WTC11 (cell line): Measurements from ENCODE around the gene FETUB. TPM values are rescaled to one million over a fixed set of nuclear protein-coding genes. Genes with fewer than 3 reads are reported as not detected.

Experiments used
- ATAC-seq: fragments of 200-7000 bp; cut with Tn5 transposase; 2 replicates; pipeline ENCODE4 v1.10.0; 2021; ENCODE audit warnings: mild to moderate bottlenecking, moderate library complexity
- CTCF ChIA-PET: fragments of 300-600 bp; sonication (Branson Sonifier 250); formaldehyde crosslinking; loops from one replicate; lab custom pipeline; 2021; ENCODE audit warnings: antibody characterized with exemption; lab: Charles Lee
- POLR2A ChIA-PET: fragments of 350-600 bp; sonication (Branson Sonifier 250); formaldehyde crosslinking; loops from one replicate; lab custom pipeline; 2021; ENCODE audit warnings: antibody characterized with exemption; lab: Charles Lee
- DNase-seq: peaks from one replicate; pipeline ENCODE4 v3.0.0; 2021; ENCODE audit warnings: low spot score
- H3K27ac Mint-ChIP-seq: 2 replicates; pipeline ENCODE4 v1.8.0; 2021; ENCODE audit warnings: mixed read lengths
- H3K27me3 Mint-ChIP-seq: 2 replicates; pipeline ENCODE4 v1.8.0; 2021; ENCODE audit warnings: low read depth, mild to moderate bottlenecking, moderate library complexity, mixed read lengths
- H3K36me3 Mint-ChIP-seq: 2 replicates; pipeline ENCODE4 v1.8.0; 2021; ENCODE audit warnings: mixed read lengths
- H3K4me1 Mint-ChIP-seq: 2 replicates; pipeline ENCODE4 v1.8.0; 2022; ENCODE audit warnings: mixed read lengths
- H3K4me3 Mint-ChIP-seq: 2 replicates; pipeline ENCODE4 v1.8.0; 2021; ENCODE audit warnings: mild to moderate bottlenecking, moderate library complexity, mixed read lengths
- H3K9me3 Mint-ChIP-seq: 2 replicates; pipeline ENCODE4 v1.8.0; 2021; ENCODE audit warnings: mixed read lengths
- CBFB ChIP-seq: sonication (generic); formaldehyde crosslinking; IDR thresholded peaks from 2 replicates; pipeline ENCODE4 v1.8.1; 2022; ENCODE audit warnings: mild to moderate bottlenecking, low read depth, missing genetic modification reagents
- ELF4 ChIP-seq: sonication (generic); formaldehyde crosslinking; IDR thresholded peaks from 2 replicates; pipeline ENCODE4 v1.8.1; 2022; ENCODE audit warnings: low read depth, mild to moderate bottlenecking, moderate library complexity, missing genetic modification reagents
- FOXJ3 ChIP-seq: sonication (generic); formaldehyde crosslinking; IDR thresholded peaks from 2 replicates; pipeline ENCODE4 v1.9.0; 2021; ENCODE audit warnings: missing genetic modification reagents, mild to moderate bottlenecking, borderline replicate concordance
- GABPB1 ChIP-seq: sonication (generic); formaldehyde crosslinking; IDR thresholded peaks from 2 replicates; pipeline ENCODE4 v1.8.1; 2023; ENCODE audit warnings: mild to moderate bottlenecking, missing genetic modification reagents
- IRF2 ChIP-seq: sonication (generic); formaldehyde crosslinking; IDR thresholded peaks from 2 replicates; pipeline ENCODE4 v1.8.0; 2022; ENCODE audit warnings: low read depth, missing genetic modification reagents, borderline replicate concordance
- JAZF1 ChIP-seq: fragments of 250-450 bp; sonication (Bioruptor Pico); IDR thresholded peaks from 2 replicates; pipeline ENCODE4 v1.9.0; 2021; ENCODE audit warnings: moderate library complexity, mild to moderate bottlenecking, inconsistent platforms
- KAT7 ChIP-seq: sonication (generic); formaldehyde crosslinking; IDR thresholded peaks from 2 replicates; pipeline ENCODE4 v1.8.1; 2023; ENCODE audit warnings: missing genetic modification reagents, mild to moderate bottlenecking, borderline replicate concordance
- MXD4 ChIP-seq: fragments of 250-450 bp; sonication (Bioruptor Pico); IDR thresholded peaks from 2 replicates; pipeline ENCODE4 v1.8.0; 2021; ENCODE audit warnings: mild to moderate bottlenecking, moderate library complexity, borderline replicate concordance
- NFE2L1 ChIP-seq: sonication (generic); formaldehyde crosslinking; IDR thresholded peaks from 2 replicates; pipeline ENCODE4 v1.8.1; 2023; ENCODE audit warnings: missing genetic modification reagents
- OVOL2 ChIP-seq: fragments of 250-450 bp; sonication (Bioruptor Pico); IDR thresholded peaks from 2 replicates; pipeline ENCODE4 v1.9.0; 2021; ENCODE audit warnings: mild to moderate bottlenecking, borderline replicate concordance
- SMAD4 ChIP-seq: sonication (generic); formaldehyde crosslinking; IDR thresholded peaks from 2 replicates; pipeline ENCODE4 v1.8.0; 2022; ENCODE audit warnings: mild to moderate bottlenecking, missing genetic modification reagents
- ZNF317 ChIP-seq: sonication (generic); formaldehyde crosslinking; IDR thresholded peaks from 2 replicates; pipeline ENCODE4 v1.8.1; 2023; ENCODE audit warnings: low read depth, mild to moderate bottlenecking, moderate library complexity, missing genetic modification reagents, borderline replicate concordance
- ZNF396 ChIP-seq: fragments of 250-450 bp; sonication (Bioruptor Pico); IDR thresholded peaks from 2 replicates; pipeline ENCODE4 v1.8.0; 2021; ENCODE audit warnings: mild to moderate bottlenecking, moderate library complexity, borderline replicate concordance
- ZNF416 ChIP-seq: fragments of 250-450 bp; sonication (Bioruptor Pico); IDR thresholded peaks from 2 replicates; pipeline ENCODE4 v1.9.0; 2021; ENCODE audit warnings: mild to moderate bottlenecking, inconsistent platforms
- ZNF423 ChIP-seq: fragments of 250-450 bp; sonication (Bioruptor Pico); IDR thresholded peaks from 2 replicates; pipeline ENCODE4 v2.1.2; 2022; ENCODE audit warnings: mild to moderate bottlenecking, moderate library complexity
- total RNA-seq: library from RNA; stranded (reverse); gene quantifications from 3 replicates; pipeline ENCODE4 v1.2.3, GENCODE V29; 2021
- TF ChIP-seq, protein P1 (sequence below): sonication (generic); formaldehyde crosslinking; IDR thresholded peaks from 2 replicates; pipeline ENCODE4 v1.8.0; 2023; ENCODE audit warnings: missing genetic modification reagents
- TF ChIP-seq, protein P2 (sequence below): sonication (generic); formaldehyde crosslinking; IDR thresholded peaks from 2 replicates; pipeline ENCODE4 v1.8.0; 2022; ENCODE audit warnings: mild to moderate bottlenecking, missing genetic modification reagents
- TF ChIP-seq, protein P3 (sequence below): sonication (generic); formaldehyde crosslinking; conservative IDR thresholded peaks from 2 replicates; pipeline ENCODE4 v1.8.1; 2023; ENCODE audit warnings: mild to moderate bottlenecking, low read depth, missing genetic modification reagents, moderate library complexity
- TF ChIP-seq, protein P4 (sequence below): sonication (generic); formaldehyde crosslinking; conservative IDR thresholded peaks from 2 replicates; pipeline ENCODE4 v1.8.1; 2022; ENCODE audit warnings: mild to moderate bottlenecking, missing genetic modification reagents
- TF ChIP-seq, protein P5 (sequence below): sonication (generic); formaldehyde crosslinking; IDR thresholded peaks from 2 replicates; pipeline ENCODE4 v1.8.0; 2022; ENCODE audit warnings: mild to moderate bottlenecking, missing genetic modification reagents
- TF ChIP-seq, protein P6 (sequence below): fragments of 250-450 bp; sonication (Bioruptor Pico); IDR thresholded peaks from 2 replicates; pipeline ENCODE4 v1.9.0; 2021; ENCODE audit warnings: mild to moderate bottlenecking
- TF ChIP-seq, protein P7 (sequence below): fragments of 200-600 bp; IDR thresholded peaks from 2 replicates; pipeline ENCODE4 v1.8.0; 2022; ENCODE audit warnings: antibody characterized with exemption

Gene FETUB
- total RNA-seq, 1 experiment from 2014 or later = not detected

DNA sequence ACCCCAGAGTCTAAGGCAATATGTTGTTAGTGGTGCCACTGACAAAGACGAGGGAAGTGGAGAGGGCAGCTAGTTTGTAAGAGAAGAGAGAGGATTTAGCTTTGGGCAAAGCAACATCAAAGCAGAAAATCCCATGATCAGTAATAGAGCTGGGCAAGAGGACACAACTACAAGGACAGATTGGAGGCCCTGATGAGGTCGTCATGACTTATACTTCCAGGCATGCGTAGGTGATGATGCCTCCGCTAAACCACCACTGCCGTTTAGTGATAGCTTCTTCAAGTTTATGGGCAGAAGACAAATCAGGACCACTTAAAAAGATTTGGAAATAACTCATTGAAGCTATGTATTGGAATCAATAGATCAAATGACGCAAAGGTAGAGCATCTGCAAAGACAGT is 28.2 kb downstream of the FETUB start:
- Mint-ChIP-seq H3K4me1 (peaks cover 33% of the 10 kb centered on the region), H3K36me3 (no peaks in the 10 kb centered on the region), H3K4me3 (no peak overlapping the region), H3K9me3 (no peaks in the 10 kb centered on the region), H3K27ac (no peak overlapping the region), H3K27me3 (no peaks in the 10 kb centered on the region; the same call in 1 of the 2 replicates)
- ATAC-seq (no peak), DNase-seq (no peak)
- ChIA-PET CTCF (interaction anchor here (0.6 to 1.1 kb wide), 3 partner anchors 54 to 159 kb away, joined by 3 to 4 read pairs (median 3); no protein-coding TSS in a partner anchor), POLR2A (interaction anchor here (0.6 kb wide), 1 partner anchor 119 kb away, joined by 4 read pairs; no protein-coding TSS in a partner anchor)
- TF ChIP-seq ZNF317 (no peak), JAZF1 (no peak), KAT7 (CRISPR knock-in tag) (no peak), ELF4 (no peak), FOXJ3 (CRISPR knock-in tag) (no peak), IRF2 (CRISPR knock-in tag) (no peak)
- TF ChIP-seq, protein P1, sequence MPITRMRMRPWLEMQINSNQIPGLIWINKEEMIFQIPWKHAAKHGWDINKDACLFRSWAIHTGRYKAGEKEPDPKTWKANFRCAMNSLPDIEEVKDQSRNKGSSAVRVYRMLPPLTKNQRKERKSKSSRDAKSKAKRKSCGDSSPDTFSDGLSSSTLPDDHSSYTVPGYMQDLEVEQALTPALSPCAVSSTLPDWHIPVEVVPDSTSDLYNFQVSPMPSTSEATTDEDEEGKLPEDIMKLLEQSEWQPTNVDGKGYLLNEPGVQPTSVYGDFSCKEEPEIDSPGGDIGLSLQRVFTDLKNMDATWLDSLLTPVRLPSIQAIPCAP (CRISPR knock-in tag) = no peak
- TF ChIP-seq, protein P2, sequence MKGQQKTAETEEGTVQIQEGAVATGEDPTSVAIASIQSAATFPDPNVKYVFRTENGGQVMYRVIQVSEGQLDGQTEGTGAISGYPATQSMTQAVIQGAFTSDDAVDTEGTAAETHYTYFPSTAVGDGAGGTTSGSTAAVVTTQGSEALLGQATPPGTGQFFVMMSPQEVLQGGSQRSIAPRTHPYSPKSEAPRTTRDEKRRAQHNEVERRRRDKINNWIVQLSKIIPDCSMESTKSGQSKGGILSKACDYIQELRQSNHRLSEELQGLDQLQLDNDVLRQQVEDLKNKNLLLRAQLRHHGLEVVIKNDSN = no peak
- TF ChIP-seq, protein P3, sequence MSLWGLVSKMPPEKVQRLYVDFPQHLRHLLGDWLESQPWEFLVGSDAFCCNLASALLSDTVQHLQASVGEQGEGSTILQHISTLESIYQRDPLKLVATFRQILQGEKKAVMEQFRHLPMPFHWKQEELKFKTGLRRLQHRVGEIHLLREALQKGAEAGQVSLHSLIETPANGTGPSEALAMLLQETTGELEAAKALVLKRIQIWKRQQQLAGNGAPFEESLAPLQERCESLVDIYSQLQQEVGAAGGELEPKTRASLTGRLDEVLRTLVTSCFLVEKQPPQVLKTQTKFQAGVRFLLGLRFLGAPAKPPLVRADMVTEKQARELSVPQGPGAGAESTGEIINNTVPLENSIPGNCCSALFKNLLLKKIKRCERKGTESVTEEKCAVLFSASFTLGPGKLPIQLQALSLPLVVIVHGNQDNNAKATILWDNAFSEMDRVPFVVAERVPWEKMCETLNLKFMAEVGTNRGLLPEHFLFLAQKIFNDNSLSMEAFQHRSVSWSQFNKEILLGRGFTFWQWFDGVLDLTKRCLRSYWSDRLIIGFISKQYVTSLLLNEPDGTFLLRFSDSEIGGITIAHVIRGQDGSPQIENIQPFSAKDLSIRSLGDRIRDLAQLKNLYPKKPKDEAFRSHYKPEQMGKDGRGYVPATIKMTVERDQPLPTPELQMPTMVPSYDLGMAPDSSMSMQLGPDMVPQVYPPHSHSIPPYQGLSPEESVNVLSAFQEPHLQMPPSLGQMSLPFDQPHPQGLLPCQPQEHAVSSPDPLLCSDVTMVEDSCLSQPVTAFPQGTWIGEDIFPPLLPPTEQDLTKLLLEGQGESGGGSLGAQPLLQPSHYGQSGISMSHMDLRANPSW (CRISPR knock-in tag) = no peak
- TF ChIP-seq, protein P4, sequence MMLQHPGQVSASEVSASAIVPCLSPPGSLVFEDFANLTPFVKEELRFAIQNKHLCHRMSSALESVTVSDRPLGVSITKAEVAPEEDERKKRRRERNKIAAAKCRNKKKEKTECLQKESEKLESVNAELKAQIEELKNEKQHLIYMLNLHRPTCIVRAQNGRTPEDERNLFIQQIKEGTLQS = no peak
- TF ChIP-seq, protein P5, sequence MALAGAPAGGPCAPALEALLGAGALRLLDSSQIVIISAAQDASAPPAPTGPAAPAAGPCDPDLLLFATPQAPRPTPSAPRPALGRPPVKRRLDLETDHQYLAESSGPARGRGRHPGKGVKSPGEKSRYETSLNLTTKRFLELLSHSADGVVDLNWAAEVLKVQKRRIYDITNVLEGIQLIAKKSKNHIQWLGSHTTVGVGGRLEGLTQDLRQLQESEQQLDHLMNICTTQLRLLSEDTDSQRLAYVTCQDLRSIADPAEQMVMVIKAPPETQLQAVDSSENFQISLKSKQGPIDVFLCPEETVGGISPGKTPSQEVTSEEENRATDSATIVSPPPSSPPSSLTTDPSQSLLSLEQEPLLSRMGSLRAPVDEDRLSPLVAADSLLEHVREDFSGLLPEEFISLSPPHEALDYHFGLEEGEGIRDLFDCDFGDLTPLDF = no peak

DNA sequence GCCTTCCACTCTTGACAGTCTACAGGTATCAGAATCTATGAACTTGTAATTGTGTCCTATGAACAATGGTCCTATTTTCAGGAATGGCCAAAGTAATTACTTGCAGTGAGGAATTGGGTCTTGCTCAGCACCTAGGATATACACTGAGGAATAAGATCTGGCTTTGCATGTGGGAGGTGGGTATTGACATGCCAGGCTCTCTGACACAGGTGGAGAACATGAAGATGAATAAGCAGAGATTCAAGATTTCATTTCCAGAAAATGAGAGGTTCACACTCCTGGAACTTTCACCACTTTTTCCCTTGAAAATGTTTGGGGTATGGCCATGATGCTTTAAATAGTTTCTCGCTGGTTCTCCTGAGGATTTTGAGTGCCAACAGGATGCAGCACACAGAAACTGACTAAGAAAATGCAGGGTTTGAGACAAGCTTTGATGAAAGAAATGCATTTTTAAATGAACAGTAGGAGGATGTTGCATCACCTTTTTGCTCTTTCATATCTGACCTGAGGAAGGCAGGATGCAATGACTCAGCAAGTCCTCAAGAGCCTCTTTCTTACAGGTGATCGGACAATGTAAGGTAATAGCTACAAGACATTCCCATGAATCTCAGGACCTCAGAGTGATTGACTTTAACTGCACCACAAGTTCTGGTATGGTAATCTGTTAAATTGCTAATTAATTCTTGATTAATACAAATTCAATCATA is 29.3 kb downstream of the FETUB start:
- ATAC-seq (no peak), DNase-seq (no peak)
- TF ChIP-seq ELF4 (no peak), IRF2 (CRISPR knock-in tag) (no peak), OVOL2 (CRISPR knock-in tag) (no peak), ZNF396 (no peak), ZNF423 (no peak), CBFB (CRISPR knock-in tag) (no peak), SMAD4 (CRISPR knock-in tag) (no peak), GABPB1 (CRISPR knock-in tag) (peak; percentile 59), ZNF416 (CRISPR knock-in tag) (no peak), NFE2L1 (CRISPR knock-in tag) (peak; percentile 59; the same call in 1 of the 2 replicates), MXD4 (CRISPR knock-in tag) (no peak)
- TF ChIP-seq, protein P5 = no peak
- TF ChIP-seq, protein P6, sequence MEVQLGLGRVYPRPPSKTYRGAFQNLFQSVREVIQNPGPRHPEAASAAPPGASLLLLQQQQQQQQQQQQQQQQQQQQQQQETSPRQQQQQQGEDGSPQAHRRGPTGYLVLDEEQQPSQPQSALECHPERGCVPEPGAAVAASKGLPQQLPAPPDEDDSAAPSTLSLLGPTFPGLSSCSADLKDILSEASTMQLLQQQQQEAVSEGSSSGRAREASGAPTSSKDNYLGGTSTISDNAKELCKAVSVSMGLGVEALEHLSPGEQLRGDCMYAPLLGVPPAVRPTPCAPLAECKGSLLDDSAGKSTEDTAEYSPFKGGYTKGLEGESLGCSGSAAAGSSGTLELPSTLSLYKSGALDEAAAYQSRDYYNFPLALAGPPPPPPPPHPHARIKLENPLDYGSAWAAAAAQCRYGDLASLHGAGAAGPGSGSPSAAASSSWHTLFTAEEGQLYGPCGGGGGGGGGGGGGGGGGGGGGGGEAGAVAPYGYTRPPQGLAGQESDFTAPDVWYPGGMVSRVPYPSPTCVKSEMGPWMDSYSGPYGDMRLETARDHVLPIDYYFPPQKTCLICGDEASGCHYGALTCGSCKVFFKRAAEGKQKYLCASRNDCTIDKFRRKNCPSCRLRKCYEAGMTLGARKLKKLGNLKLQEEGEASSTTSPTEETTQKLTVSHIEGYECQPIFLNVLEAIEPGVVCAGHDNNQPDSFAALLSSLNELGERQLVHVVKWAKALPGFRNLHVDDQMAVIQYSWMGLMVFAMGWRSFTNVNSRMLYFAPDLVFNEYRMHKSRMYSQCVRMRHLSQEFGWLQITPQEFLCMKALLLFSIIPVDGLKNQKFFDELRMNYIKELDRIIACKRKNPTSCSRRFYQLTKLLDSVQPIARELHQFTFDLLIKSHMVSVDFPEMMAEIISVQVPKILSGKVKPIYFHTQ = no peak
- TF ChIP-seq, protein P7, sequence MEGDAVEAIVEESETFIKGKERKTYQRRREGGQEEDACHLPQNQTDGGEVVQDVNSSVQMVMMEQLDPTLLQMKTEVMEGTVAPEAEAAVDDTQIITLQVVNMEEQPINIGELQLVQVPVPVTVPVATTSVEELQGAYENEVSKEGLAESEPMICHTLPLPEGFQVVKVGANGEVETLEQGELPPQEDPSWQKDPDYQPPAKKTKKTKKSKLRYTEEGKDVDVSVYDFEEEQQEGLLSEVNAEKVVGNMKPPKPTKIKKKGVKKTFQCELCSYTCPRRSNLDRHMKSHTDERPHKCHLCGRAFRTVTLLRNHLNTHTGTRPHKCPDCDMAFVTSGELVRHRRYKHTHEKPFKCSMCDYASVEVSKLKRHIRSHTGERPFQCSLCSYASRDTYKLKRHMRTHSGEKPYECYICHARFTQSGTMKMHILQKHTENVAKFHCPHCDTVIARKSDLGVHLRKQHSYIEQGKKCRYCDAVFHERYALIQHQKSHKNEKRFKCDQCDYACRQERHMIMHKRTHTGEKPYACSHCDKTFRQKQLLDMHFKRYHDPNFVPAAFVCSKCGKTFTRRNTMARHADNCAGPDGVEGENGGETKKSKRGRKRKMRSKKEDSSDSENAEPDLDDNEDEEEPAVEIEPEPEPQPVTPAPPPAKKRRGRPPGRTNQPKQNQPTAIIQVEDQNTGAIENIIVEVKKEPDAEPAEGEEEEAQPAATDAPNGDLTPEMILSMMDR = no peak
- CTCF ChIA-PET = no interaction called here
- Mint-ChIP-seq H3K4me1 (peaks cover 22% of the 10 kb centered on the region), H3K4me3 (no peak overlapping the region), H3K27ac (no peak overlapping the region), H3K9me3 (no peaks in the 10 kb centered on the region), H3K27me3 (peaks cover 6% of the 10 kb centered on the region), H3K36me3 (no peaks in the 10 kb centered on the region)
- POLR2A ChIA-PET = no interaction called here
